Measurements from ENCODE around the gene PRDM16.

DNA sequence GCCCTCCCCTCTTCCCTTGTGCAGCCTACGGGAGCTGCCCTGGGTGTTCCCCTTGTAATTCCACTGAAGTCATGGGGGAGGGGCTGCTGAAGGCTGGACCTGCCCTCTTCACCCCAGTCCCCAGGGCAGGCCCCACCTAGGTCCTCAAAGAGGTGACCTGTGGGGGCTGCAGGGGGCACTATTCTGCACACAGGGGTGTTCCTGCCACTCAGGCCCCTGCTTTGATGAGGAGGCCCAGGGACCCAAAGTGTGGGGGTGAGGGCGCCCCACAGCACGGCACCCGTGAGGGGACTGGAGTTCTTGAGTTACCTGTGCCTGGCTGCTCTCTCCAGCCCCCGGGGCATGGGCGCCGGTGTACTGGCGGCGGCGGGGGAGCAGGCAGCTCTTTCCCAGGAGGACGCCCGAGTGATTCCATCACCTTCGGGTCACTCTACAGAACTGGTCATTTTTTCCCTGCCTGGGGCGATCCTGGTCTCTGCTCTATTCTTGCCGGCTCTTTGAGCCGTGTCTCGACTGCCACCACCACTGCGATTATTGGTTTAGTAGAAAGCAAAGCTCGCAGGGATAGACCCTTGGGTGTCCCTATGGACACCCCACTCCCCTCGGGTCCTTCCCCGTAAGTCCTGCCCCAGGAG lies 6.9 kb upstream of the PRDM16 start:
- no peak for TF ChIP-seq EZH2phosphoT487 (IDR thresholded peaks at IDR 0.05; ENCODE audit: borderline replicate concordance, low read depth, low read length)
- TF ChIP-seq, protein P1, sequence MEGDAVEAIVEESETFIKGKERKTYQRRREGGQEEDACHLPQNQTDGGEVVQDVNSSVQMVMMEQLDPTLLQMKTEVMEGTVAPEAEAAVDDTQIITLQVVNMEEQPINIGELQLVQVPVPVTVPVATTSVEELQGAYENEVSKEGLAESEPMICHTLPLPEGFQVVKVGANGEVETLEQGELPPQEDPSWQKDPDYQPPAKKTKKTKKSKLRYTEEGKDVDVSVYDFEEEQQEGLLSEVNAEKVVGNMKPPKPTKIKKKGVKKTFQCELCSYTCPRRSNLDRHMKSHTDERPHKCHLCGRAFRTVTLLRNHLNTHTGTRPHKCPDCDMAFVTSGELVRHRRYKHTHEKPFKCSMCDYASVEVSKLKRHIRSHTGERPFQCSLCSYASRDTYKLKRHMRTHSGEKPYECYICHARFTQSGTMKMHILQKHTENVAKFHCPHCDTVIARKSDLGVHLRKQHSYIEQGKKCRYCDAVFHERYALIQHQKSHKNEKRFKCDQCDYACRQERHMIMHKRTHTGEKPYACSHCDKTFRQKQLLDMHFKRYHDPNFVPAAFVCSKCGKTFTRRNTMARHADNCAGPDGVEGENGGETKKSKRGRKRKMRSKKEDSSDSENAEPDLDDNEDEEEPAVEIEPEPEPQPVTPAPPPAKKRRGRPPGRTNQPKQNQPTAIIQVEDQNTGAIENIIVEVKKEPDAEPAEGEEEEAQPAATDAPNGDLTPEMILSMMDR (conservative IDR thresholded peaks at IDR 0.05; ENCODE audit: low read length): no peak
